B cell (primary cell): Measurements from ENCODE around the gene THBS2. TPM values are rescaled to one million over a fixed set of nuclear protein-coding genes. Genes with fewer than 3 reads are reported as not detected.

Experiments used
- ATAC-seq: fragments of 200-7000 bp; cut with Tn5 transposase; one replicate; pipeline ENCODE4 v1.10.0; 2021; ENCODE audit warnings: low read depth, mild to moderate bottlenecking, moderate number of reproducible peaks, moderate library complexity
- CTCF ChIA-PET: fragments of 350-600 bp; sonication (Branson Sonifier 250); formaldehyde crosslinking; loops from one replicate; lab custom pipeline; 2021; ENCODE audit warnings: antibody characterized with exemption, inconsistent platforms; lab: Charles Lee
- POLR2A ChIA-PET: fragments of 350-600 bp; sonication (Branson Sonifier 250); formaldehyde crosslinking; loops from one replicate; lab custom pipeline; 2021; ENCODE audit warnings: antibody characterized with exemption; lab: Charles Lee
- DNase-seq: peaks from one replicate; pipeline ENCODE4 v3.0.0; 2013
- H2AFZ ChIP-seq: 2 replicates; pipeline ENCODE4 v1.6.1; 2012; ENCODE audit warnings: mild to moderate bottlenecking, low read depth, low read length; ENCODE audit not compliant: insufficient read depth, poor library complexity, severe bottlenecking
- H3K27ac ChIP-seq, 2 donors: 1 replicate in 1 of 2; 2 replicates in 1 of 2; pipeline ENCODE4 v1.5.1; 2012 to 2013; ENCODE audit warnings: low read length in 2 of 2, mild to moderate bottlenecking in 2 of 2, moderate library complexity in 1 of 2
- H3K27me3 ChIP-seq, 4 experiments: fragments of 200-600 bp in 1 of 4; sonication (generic) in 1 of 4; replicated peaks in 1 of 4; 1 replicate in 2 of 4; 2 replicates in 2 of 4; pipeline versions ENCODE4 v1.6.1 to v1.7.0; 2013 to 2016; ENCODE audit warnings: low read length in 3 of 4, mild to moderate bottlenecking in 2 of 4, mixed read lengths in 1 of 4, moderate library complexity in 1 of 4; ENCODE audit not compliant: insufficient read depth in 4 of 4, control insufficient read depth in 3 of 4; ENCODE audit errors: control extremely low read depth in 1 of 4
- H3K36me3 ChIP-seq, 2 experiments: replicated peaks in 1 of 2; 1 replicate in 1 of 2; 2 replicates in 1 of 2; pipeline versions ENCODE4 v1.6.1 to v1.7.1; 2013; ENCODE audit warnings: low read length in 1 of 2; ENCODE audit not compliant: insufficient read depth in 2 of 2, control insufficient read depth in 1 of 2; ENCODE audit errors: control extremely low read depth in 1 of 2, extremely low read depth in 1 of 2
- H3K4me1 ChIP-seq, 2 donors: fragments of 200-600 bp in 1 of 2; sonication (generic) in 1 of 2; 1 replicate in 1 of 2; 2 replicates in 1 of 2; pipeline versions ENCODE4 v1.5.1 to v1.6.1; 2013 to 2017; ENCODE audit warnings: low read length in 2 of 2; ENCODE audit not compliant: control insufficient read depth in 2 of 2, insufficient read depth in 2 of 2
- H3K4me2 ChIP-seq: replicated peaks from 2 replicates; pipeline ENCODE3; 2012; ENCODE audit warnings: mild to moderate bottlenecking, low read depth, low read length; ENCODE audit not compliant: poor library complexity, severe bottlenecking
- H3K4me3 ChIP-seq, 5 experiments: fragments of 200-600 bp in 1 of 5; sonication (generic) in 1 of 5; 1 replicate in 3 of 5; 2 replicates in 2 of 5; pipeline versions ENCODE4 v1.5.1 to v1.7.0; 2011 to 2016; ENCODE audit warnings: low read length in 4 of 5, mild to moderate bottlenecking in 4 of 5, low read depth in 2 of 5, control low read depth in 1 of 5, moderate library complexity in 1 of 5; ENCODE audit not compliant: insufficient read depth in 1 of 5; ENCODE audit errors: control extremely low read depth in 1 of 5, extremely low read depth in 1 of 5
- H3K79me2 ChIP-seq: fragments of 200-600 bp; sonication (generic); one replicate; pipeline ENCODE4 v1.6.0; 2016; ENCODE audit warnings: low read length; ENCODE audit not compliant: control insufficient read depth, insufficient read depth
- H3K9ac ChIP-seq: fragments of 200-600 bp; sonication (generic); 2 replicates; pipeline ENCODE4 v1.6.1; 2017; ENCODE audit warnings: mild to moderate bottlenecking, low read length, moderate library complexity
- H3K9me3 ChIP-seq, 3 donors: one replicate each; pipeline versions ENCODE4 v1.6.1 to v1.7.1; 2013; ENCODE audit warnings: low read length in 2 of 3; ENCODE audit not compliant: control insufficient read depth in 2 of 3, insufficient read depth in 1 of 3; ENCODE audit errors: control extremely low read depth in 1 of 3
- H4K20me1 ChIP-seq: 2 replicates; pipeline ENCODE4 v1.6.0; 2012; ENCODE audit warnings: mild to moderate bottlenecking, low read length; ENCODE audit not compliant: insufficient read depth, control insufficient read depth, poor library complexity, severe bottlenecking
- H3K27ac Mint-ChIP-seq: one replicate; pipeline ENCODE4 v1.8.0; 2021; ENCODE audit warnings: mixed read lengths
- H3K27me3 Mint-ChIP-seq: one replicate; pipeline ENCODE4 v1.8.0; 2021; ENCODE audit warnings: mixed read lengths
- H3K4me1 Mint-ChIP-seq: one replicate; pipeline ENCODE4 v1.8.0; 2021; ENCODE audit warnings: mixed read lengths
- H3K4me3 Mint-ChIP-seq: one replicate; pipeline ENCODE4 v1.8.0; 2021; ENCODE audit warnings: mixed read lengths
- H3K9me3 Mint-ChIP-seq: one replicate; pipeline ENCODE4 v1.8.0; 2022; ENCODE audit warnings: mixed read lengths; ENCODE audit not compliant: insufficient read depth
- EZH2 ChIP-seq: IDR thresholded peaks from 2 replicates; pipeline ENCODE4 v1.6.1; 2012; ENCODE audit warnings: borderline replicate concordance, low read depth, mild to moderate bottlenecking, moderate library complexity, low read length; ENCODE audit not compliant: insufficient read depth, poor library complexity, severe bottlenecking
- WGBS: methylation state at CpG from one replicate; pipeline ENCODE4 v1.1.5; 2013; ENCODE audit warnings: missing lambda C conversion rate; ENCODE audit not compliant: insufficient coverage; 5-methylcytosine and 5-hydroxymethylcytosine counted together
- intact Hi-C: fragments of 100-400 bp; cut with micrococcal nuclease; formaldehyde crosslinking; loops from one replicate; pipeline ENCODE4 v1.10.0; 2022
- polyA plus RNA-seq: library from polyadenylated mRNA; depleted of rRNA; stranded (reverse); fragments of >200 nt; gene quantifications from 2 replicates; pipeline ENCODE4 v1.2.3, GENCODE V29; 2012
- total RNA-seq, 2 donors: library from RNA; stranded (reverse); fragments of 120-200 nt in 1 of 2; gene quantifications; 1 replicate in 1 of 2; 2 replicates in 1 of 2; pipeline versions ENCODE4 v1.2.3 to v1.2.4, GENCODE V29; 2013 to 2022
- TF ChIP-seq, protein P1 (sequence below): fragments of 200-600 bp; IDR thresholded peaks from one replicate; pipeline ENCODE4 v1.8.0; 2022; ENCODE audit warnings: antibody characterized with exemption, mild to moderate bottlenecking

Gene THBS2
- total and polyA plus RNA-seq, 2 donors (not counting 1 experiment from before 2014, with no cell fraction given), result not detected

DNA sequence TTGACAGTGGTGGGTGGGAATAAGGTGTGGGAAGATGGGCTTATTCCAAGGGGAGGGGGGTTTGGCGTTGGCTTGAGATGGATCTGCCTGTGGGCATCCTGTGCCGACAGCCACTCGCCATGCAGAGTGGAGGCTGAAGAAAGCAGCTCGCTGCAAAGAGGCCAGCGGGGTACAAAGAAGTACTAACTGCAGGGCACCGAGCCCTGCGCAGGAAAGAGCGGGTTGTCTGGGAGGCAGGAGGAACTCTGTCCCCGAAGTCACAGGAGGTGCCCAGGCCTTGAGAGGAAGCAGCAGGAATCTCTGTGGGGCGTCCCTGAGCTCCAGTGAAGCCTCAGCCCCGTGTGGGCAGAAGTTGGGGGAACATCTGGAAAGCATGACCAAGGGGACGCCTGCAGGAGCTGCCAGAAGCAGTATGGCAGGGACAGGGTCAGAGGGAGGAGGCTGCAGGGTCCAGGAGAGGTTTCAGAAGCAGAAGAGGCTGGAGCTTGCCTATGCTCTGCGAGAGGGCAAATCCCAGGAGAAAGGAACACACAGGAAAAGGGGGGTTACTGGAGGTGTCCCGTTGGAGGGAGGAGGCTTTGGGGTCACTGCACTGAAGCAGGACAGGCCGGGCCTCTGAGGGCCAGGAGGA is 77.2 kb downstream of the THBS2 start:
- Histone ChIP-seq H2AFZ (no peak overlapping the region), H3K4me1 (no peaks in the 10 kb centered on the region), H3K4me3 (no peak overlapping the region), H4K20me1 (no peaks in the 10 kb centered on the region), H3K79me2 (no peaks in the 10 kb centered on the region), H3K9me3 (no peaks in the 10 kb centered on the region), H3K9ac (no peak overlapping the region), H3K4me2 (no peak overlapping the region), H3K27ac (no peak overlapping the region), H3K36me3 (no peaks in the 10 kb centered on the region), H3K27me3 (peaks cover 0 to 6% (median 0%) of the 10 kb centered on the region in 4 experiments)
- Mint-ChIP-seq H3K27me3 (peaks cover 5% of the 10 kb centered on the region), H3K4me1 (no peaks in the 10 kb centered on the region), H3K4me3 (no peak overlapping the region), H3K9me3 (peaks cover 4% of the 10 kb centered on the region), H3K27ac (no peak overlapping the region)
- TF ChIP-seq, protein P1, sequence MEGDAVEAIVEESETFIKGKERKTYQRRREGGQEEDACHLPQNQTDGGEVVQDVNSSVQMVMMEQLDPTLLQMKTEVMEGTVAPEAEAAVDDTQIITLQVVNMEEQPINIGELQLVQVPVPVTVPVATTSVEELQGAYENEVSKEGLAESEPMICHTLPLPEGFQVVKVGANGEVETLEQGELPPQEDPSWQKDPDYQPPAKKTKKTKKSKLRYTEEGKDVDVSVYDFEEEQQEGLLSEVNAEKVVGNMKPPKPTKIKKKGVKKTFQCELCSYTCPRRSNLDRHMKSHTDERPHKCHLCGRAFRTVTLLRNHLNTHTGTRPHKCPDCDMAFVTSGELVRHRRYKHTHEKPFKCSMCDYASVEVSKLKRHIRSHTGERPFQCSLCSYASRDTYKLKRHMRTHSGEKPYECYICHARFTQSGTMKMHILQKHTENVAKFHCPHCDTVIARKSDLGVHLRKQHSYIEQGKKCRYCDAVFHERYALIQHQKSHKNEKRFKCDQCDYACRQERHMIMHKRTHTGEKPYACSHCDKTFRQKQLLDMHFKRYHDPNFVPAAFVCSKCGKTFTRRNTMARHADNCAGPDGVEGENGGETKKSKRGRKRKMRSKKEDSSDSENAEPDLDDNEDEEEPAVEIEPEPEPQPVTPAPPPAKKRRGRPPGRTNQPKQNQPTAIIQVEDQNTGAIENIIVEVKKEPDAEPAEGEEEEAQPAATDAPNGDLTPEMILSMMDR, result no peak
- TF ChIP-seq EZH2, result no peak
- DNase-seq (no peak), ATAC-seq (no peak)
- CTCF ChIA-PET, result no interaction called here
- 82% methylated on average over 14 of the region's 15 CpGs for WGBS
- intact Hi-C loops, result no loop called here
- POLR2A ChIA-PET, result no interaction called here

DNA sequence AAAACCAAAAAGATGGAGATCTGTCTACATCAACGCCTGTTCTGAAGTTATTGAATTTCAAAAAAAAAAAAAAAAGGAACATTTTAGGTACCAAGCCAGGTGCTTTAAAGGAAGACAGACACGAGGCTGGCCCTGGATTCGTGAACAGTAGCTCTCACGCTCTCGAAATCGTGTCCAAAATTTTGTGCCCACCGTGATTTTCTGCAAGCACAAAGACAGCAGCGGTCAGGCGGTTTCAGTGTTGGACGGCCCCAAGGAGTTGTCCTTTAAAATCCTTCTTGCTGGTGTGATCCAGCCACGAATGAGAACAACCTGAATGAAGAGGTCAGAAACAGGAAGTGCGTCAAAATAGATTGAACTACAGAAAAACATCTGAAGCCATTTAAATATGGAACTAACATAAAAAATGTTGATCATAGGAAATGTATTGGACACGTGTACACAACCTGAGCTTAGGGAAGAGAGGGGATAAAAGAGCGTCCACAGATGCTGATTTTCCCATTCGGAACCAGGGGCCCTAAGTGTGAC is 78.2 kb downstream of the THBS2 start:
- DNase-seq (no peak), ATAC-seq (no peak)
- no peaks in the 10 kb centered on the region for H3K79me2 ChIP-seq
- H3K27me3 ChIP-seq, result peaks cover 0 to 6% (median 0%) of the 10 kb centered on the region in 4 experiments
- Mint-ChIP-seq H3K4me1 (no peaks in the 10 kb centered on the region), H3K4me3 (no peak overlapping the region), H3K27ac (no peak overlapping the region), H3K27me3 (peaks cover 5% of the 10 kb centered on the region), H3K9me3 (no peaks in the 10 kb centered on the region)
- ChIA-PET POLR2A (no interaction called here), CTCF (no interaction called here)
- no peak overlapping the region for H3K9ac ChIP-seq
- no peak overlapping the region for H3K4me3 ChIP-seq
- H3K27ac ChIP-seq, result no peak overlapping the region
- no peak overlapping the region for H2AFZ ChIP-seq
- H4K20me1 ChIP-seq, result no peaks in the 10 kb centered on the region
- WGBS, result 94% methylated on average over 12 of the region's 15 CpGs
- H3K9me3 ChIP-seq, result no peaks in the 10 kb centered on the region
- intact Hi-C loops, result no loop called here
- no peaks in the 10 kb centered on the region for H3K36me3 ChIP-seq
- no peaks in the 10 kb centered on the region for H3K4me1 ChIP-seq
- no peak overlapping the region for H3K4me2 ChIP-seq
- TF ChIP-seq EZH2, result no peak
- TF ChIP-seq, protein P1, result no peak
